Osteoblast (primary cell): ENCODE measurements around the gene FOXN4. TPM values are rescaled to one million over a fixed set of nuclear protein-coding genes. Genes with fewer than 3 reads are reported as not detected.

Experiments
- DNase-seq: peaks from one replicate; pipeline ENCODE4 v3.0.0; 2011; ENCODE audit warnings: low spot score, mixed read lengths; ENCODE audit not compliant: insufficient read length; ENCODE audit errors: missing footprints
- H2AFZ ChIP-seq: 2 replicates; pipeline ENCODE4 v1.6.0; 2011; ENCODE audit warnings: mild to moderate bottlenecking, low read length
- H3K27ac ChIP-seq: 2 replicates; pipeline ENCODE4 v1.5.1; 2011; ENCODE audit warnings: mild to moderate bottlenecking, low read depth, low read length, moderate library complexity
- H3K27me3 ChIP-seq: 2 replicates; pipeline ENCODE4 v1.6.0; 2012; ENCODE audit warnings: mild to moderate bottlenecking, control low read depth, inconsistent platforms, low read length, moderate library complexity; ENCODE audit not compliant: insufficient read depth
- H3K36me3 ChIP-seq: 2 replicates; pipeline ENCODE4 v1.5.1; 2011; ENCODE audit warnings: mild to moderate bottlenecking, low read length, control low read depth, moderate library complexity; ENCODE audit not compliant: insufficient read depth
- H3K4me1 ChIP-seq: 2 replicates; pipeline ENCODE4 v1.5.1; 2011; ENCODE audit warnings: mild to moderate bottlenecking, low read length, control low read depth, moderate library complexity; ENCODE audit not compliant: insufficient read depth
- H3K4me2 ChIP-seq: 2 replicates; pipeline ENCODE4 v1.6.0; 2011; ENCODE audit warnings: mild to moderate bottlenecking, low read length; ENCODE audit not compliant: insufficient read depth
- H3K4me3 ChIP-seq: fragments of 200-600 bp; sonication (generic); 3 replicates; pipeline ENCODE4 v1.5.1; 2012; ENCODE audit warnings: mild to moderate bottlenecking, low read length, inconsistent platforms; ENCODE audit not compliant: insufficient read depth
- H3K79me2 ChIP-seq: 2 replicates; pipeline ENCODE4 v1.6.0; 2012; ENCODE audit warnings: mild to moderate bottlenecking, low read length, control low read depth, inconsistent platforms; ENCODE audit not compliant: insufficient read depth
- H3K9me3 ChIP-seq: 2 replicates; pipeline ENCODE4 v1.5.1; 2011; ENCODE audit warnings: low read depth, low read length, control low read depth
- H4K20me1 ChIP-seq: 2 replicates; pipeline ENCODE4 v1.6.0; 2012; ENCODE audit warnings: mild to moderate bottlenecking, low read length, control low read depth; ENCODE audit not compliant: insufficient read depth
- CTCF ChIP-seq: IDR thresholded peaks from 2 replicates; pipeline ENCODE4 v1.5.1; 2011; ENCODE audit warnings: mild to moderate bottlenecking, low read depth, low read length, moderate library complexity; ENCODE audit errors: extremely low read depth
- total RNA-seq: library from RNA; depleted of rRNA; stranded (reverse); fragments of >200 nt; gene quantifications from 2 replicates; pipeline ENCODE4 v1.2.3, GENCODE V29; 2012

FOXN4 gene
- total RNA-seq, 1 donor: not detected

DNA sequence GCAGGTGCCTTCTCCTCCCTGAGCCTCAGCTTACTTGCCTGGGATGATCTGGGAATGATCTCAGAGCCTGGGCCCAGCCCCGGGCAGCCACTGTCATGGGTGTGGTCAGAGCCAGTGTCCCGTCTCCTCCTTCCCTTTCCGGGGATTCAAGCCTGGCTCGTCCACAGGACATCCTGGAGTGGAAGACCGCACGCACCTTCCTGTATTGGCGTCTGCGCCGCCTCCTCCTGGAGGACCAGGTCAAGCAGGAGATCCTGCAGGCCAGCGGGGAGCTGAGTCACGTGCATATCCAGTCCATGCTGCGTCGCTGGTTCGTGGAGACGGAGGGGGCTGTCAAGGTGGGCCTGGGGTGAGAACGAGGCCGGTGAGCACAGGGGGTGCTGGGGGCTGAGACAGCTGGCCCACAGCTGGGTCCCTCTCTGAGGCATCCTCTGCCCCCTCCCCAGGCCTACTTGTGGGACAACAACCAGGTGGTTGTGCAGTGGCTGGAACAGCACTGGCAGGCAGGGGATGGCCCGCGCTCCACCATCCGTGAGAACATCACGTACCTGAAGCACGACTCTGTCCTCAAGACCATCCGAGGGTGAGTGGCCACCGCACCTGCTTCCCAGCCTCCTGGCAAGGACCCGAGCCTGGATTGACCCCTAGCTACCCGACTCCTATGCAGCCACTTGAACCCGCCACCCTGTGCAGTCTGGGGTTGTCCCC, 44.0 kb downstream of the FOXN4 start:
- Histone ChIP-seq H3K9me3 (no peaks in the 10 kb centered on the region), H2AFZ (no peak overlapping the region), H3K27me3 (no peaks in the 10 kb centered on the region), H3K79me2 (no peaks in the 10 kb centered on the region), H3K27ac (no peak overlapping the region), H3K36me3 (no peaks in the 10 kb centered on the region), H4K20me1 (no peaks in the 10 kb centered on the region), H3K4me1 (no peaks in the 10 kb centered on the region), H3K4me3 (no peak overlapping the region), H3K4me2 (no peak overlapping the region)
- peak; percentile 53 for DNase-seq
- TF ChIP-seq CTCF: no peak

GRCh38 chr12:109264095-109264942, 44.8 kb downstream of the FOXN4 start:
- no peaks in the 10 kb centered on the region for H4K20me1 ChIP-seq
- H3K4me1 ChIP-seq: no peaks in the 10 kb centered on the region
- peak; percentile 96 for DNase-seq
- H3K4me2 ChIP-seq: no peak overlapping the region
- no peaks in the 10 kb centered on the region for H3K27me3 ChIP-seq
- TF ChIP-seq CTCF: peak; percentile 82
- H2AFZ ChIP-seq: no peak overlapping the region
- H3K36me3 ChIP-seq: no peaks in the 10 kb centered on the region
- no peak overlapping the region for H3K27ac ChIP-seq
- H3K9me3 ChIP-seq: no peaks in the 10 kb centered on the region
- no peaks in the 10 kb centered on the region for H3K79me2 ChIP-seq
- H3K4me3 ChIP-seq: no peak overlapping the region

- Histone ChIP-seq H3K4me1 (no peaks in the 10 kb centered on the region), H3K9me3 (no peaks in the 10 kb centered on the region), H2AFZ (no peak overlapping the region), H3K4me2 (no peak overlapping the region), H3K27me3 (no peaks in the 10 kb centered on the region), H4K20me1 (no peaks in the 10 kb centered on the region), H3K79me2 (no peaks in the 10 kb centered on the region), H3K36me3 (no peaks in the 10 kb centered on the region), H3K4me3 (no peak overlapping the region), H3K27ac (no peak overlapping the region)
- TF ChIP-seq CTCF: no peak
- peak; percentile 39 for DNase-seq
Observed at GRCh38 chr12:109263439-109263838, 45.6 kb downstream of the FOXN4 start.

- H3K36me3 ChIP-seq: no peaks in the 10 kb centered on the region
- no peak for TF ChIP-seq CTCF
- H3K4me1 ChIP-seq: no peaks in the 10 kb centered on the region
- no peaks in the 10 kb centered on the region for H3K27me3 ChIP-seq
- no peak overlapping the region for H2AFZ ChIP-seq
- no peak overlapping the region for H3K4me3 ChIP-seq
- no peaks in the 10 kb centered on the region for H4K20me1 ChIP-seq
- peak; percentile 47 for DNase-seq
- H3K9me3 ChIP-seq: no peaks in the 10 kb centered on the region
- H3K4me2 ChIP-seq: no peak overlapping the region
- H3K79me2 ChIP-seq: no peaks in the 10 kb centered on the region
- no peak overlapping the region for H3K27ac ChIP-seq
Observed at GRCh38 chr12:109261939-109262338, 47.1 kb downstream of the FOXN4 start.
